OCI-LY7 (cell line): ENCODE data around the gene UNC80.

Experiments used
- EZH2phosphoT487 ChIP-seq: fragments of 200-600 bp; sonication (generic); IDR thresholded peaks from 2 replicates; pipeline ENCODE4 v1.6.1; 2018; ENCODE audit warnings: low read depth, borderline replicate concordance, mild to moderate bottlenecking, mixed run types, antibody characterized with exemption, low read length, moderate library complexity, mixed read lengths
- TF ChIP-seq, protein P1 (sequence below): fragments of 200-600 bp; sonication (generic); conservative IDR thresholded peaks from 2 replicates; pipeline ENCODE4 v1.5.1; 2014; ENCODE audit warnings: mild to moderate bottlenecking, antibody characterized with exemption, low read length, moderate library complexity, mixed read lengths

DNA sequence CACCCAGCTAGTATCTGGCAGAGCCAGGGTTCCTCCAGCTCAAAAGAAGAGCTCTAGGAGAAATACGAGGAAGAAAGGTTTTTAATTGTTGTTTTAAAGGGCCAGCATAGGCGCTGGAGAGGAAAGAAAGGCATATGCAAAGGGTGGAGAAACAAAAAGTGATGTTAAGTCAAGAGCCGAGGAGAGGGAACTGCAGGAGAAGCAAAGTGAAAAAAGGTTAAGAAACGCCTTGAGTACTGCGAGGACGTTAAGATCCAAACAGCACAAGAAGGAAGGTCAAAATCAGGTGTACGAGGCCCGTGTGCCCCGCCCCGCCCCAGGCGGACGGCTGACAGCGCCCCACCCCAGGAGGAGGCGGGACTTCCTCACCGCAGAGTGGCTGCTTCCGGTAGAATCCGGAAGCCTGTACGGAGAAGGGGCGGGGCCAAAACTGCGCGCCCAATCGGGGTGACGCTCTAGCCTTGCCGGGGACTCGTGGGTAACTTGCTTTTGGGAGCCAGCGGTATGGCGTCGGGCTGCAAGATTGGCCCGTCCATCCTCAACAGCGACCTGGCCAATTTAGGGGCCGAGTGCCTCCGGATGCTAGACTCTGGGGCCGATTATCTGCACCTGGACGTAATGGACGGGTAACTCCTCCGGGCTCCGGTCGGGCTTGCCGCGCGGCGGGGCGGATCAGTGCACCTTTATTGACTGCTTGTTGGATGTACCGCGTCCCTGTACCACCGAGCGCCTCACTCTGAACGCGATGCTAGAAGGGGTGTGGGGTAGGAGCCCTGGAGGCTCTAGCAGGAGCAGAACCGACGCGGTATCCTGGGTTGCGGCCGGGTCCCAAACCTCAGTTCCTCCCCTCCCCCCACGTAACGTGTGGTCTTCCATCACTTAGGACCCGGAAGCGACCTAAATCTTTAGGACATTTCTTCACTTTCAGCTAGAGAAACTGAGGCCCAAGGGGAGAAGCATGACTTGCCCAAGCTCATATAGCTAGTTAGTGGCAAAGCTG lies 230.8 kb downstream of the UNC80 start, which contains the start of gene RPE:
- TF ChIP-seq, protein P1, sequence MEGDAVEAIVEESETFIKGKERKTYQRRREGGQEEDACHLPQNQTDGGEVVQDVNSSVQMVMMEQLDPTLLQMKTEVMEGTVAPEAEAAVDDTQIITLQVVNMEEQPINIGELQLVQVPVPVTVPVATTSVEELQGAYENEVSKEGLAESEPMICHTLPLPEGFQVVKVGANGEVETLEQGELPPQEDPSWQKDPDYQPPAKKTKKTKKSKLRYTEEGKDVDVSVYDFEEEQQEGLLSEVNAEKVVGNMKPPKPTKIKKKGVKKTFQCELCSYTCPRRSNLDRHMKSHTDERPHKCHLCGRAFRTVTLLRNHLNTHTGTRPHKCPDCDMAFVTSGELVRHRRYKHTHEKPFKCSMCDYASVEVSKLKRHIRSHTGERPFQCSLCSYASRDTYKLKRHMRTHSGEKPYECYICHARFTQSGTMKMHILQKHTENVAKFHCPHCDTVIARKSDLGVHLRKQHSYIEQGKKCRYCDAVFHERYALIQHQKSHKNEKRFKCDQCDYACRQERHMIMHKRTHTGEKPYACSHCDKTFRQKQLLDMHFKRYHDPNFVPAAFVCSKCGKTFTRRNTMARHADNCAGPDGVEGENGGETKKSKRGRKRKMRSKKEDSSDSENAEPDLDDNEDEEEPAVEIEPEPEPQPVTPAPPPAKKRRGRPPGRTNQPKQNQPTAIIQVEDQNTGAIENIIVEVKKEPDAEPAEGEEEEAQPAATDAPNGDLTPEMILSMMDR = no peak
- TF ChIP-seq EZH2phosphoT487 = no peak
